Cardiac muscle cell (in vitro differentiated cells and primary cell): ENCODE data around the gene SDR39U1. TPM values are rescaled to one million over a fixed set of nuclear protein-coding genes. Genes with fewer than 3 reads are reported as not detected.

Experiments used
- DNase-seq, 2 donors: peaks; one replicate each; pipeline versions ENCODE4 v3.0.0 to v3.0.0-alpha.2; 2010 to 2017; ENCODE audit warnings: low read depth in 1 of 2, low spot score in 1 of 2
- H3K27ac ChIP-seq: fragments of 200-600 bp; sonication (generic); 2 replicates; pipeline ENCODE4 v1.5.1; 2016
- H3K27me3 ChIP-seq: fragments of 200-600 bp; sonication (generic); 2 replicates; pipeline ENCODE4 v1.6.0; 2016; ENCODE audit warnings: control low read depth
- H3K36me3 ChIP-seq: fragments of 200-600 bp; sonication (generic); 2 replicates; pipeline ENCODE4 v1.5.1; 2016; ENCODE audit warnings: control low read depth
- H3K4me1 ChIP-seq: fragments of 200-600 bp; sonication (generic); 2 replicates; pipeline ENCODE4 v1.8.1; 2017; ENCODE audit warnings: low read depth, mild to moderate bottlenecking, mixed run types
- H3K4me3 ChIP-seq: fragments of 200-600 bp; sonication (generic); 2 replicates; pipeline ENCODE4 v1.5.1; 2016; ENCODE audit warnings: mild to moderate bottlenecking
- H3K9me3 ChIP-seq: fragments of 200-600 bp; sonication (generic); 2 replicates; pipeline ENCODE4 v1.5.1; 2017; ENCODE audit warnings: low read depth, mild to moderate bottlenecking, control low read depth
- polyA plus RNA-seq: library from polyadenylated mRNA; unstranded; fragments of >200 nt; fragmentation: Nextera tagmentation; extraction: Ambion mirVana; gene quantifications from 2 replicates; pipeline ENCODE4 v1.2.1, GENCODE V29; 2016
- total RNA-seq: library from RNA; depleted of rRNA; stranded (reverse); fragments of >200 nt; gene quantifications from 2 replicates; pipeline ENCODE4 v1.2.3, GENCODE V29; 2016
- TF ChIP-seq, protein P1 (sequence below): IDR thresholded peaks from 2 replicates; pipeline ENCODE4 v1.5.1; 2012; ENCODE audit warnings: low read depth, mild to moderate bottlenecking, low read length

SDR39U1 gene
- total and polyA plus RNA-seq, 2 experiments from 2014 or later: 60.4 to 163 TPM

DNA sequence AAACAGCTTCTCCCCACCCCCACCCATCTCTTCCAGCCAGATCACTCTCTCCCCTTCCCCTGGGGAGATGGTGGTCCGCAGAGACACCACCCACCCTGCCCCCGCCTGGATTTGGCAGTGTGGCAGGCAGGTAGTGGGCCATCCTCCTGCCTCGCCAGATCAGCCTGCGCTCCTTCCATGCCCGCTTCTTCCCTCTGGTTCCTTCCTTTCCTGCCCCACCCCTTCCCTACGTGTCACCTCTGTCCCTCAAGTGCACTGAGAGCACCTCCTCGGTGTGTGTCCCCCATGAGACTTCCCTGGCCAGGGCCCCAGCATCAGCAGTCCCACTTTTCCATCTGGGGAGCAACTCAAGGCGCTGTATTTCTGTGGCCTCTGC lies 43.1 kb downstream of the SDR39U1 start:
- Histone ChIP-seq H3K27me3 (no peaks in the 10 kb centered on the region), H3K4me3 (peak overlapping the region; percentile 61), H3K36me3 (no peaks in the 10 kb centered on the region), H3K4me1 (peaks cover 31% of the 10 kb centered on the region), H3K9me3 (no peaks in the 10 kb centered on the region), H3K27ac (peak overlapping the region; percentile 69)
- DNase-seq: no peak
- TF ChIP-seq, protein P1, sequence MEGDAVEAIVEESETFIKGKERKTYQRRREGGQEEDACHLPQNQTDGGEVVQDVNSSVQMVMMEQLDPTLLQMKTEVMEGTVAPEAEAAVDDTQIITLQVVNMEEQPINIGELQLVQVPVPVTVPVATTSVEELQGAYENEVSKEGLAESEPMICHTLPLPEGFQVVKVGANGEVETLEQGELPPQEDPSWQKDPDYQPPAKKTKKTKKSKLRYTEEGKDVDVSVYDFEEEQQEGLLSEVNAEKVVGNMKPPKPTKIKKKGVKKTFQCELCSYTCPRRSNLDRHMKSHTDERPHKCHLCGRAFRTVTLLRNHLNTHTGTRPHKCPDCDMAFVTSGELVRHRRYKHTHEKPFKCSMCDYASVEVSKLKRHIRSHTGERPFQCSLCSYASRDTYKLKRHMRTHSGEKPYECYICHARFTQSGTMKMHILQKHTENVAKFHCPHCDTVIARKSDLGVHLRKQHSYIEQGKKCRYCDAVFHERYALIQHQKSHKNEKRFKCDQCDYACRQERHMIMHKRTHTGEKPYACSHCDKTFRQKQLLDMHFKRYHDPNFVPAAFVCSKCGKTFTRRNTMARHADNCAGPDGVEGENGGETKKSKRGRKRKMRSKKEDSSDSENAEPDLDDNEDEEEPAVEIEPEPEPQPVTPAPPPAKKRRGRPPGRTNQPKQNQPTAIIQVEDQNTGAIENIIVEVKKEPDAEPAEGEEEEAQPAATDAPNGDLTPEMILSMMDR: no peak

- Histone ChIP-seq H3K4me1 (peaks cover 35% of the 10 kb centered on the region), H3K27me3 (no peaks in the 10 kb centered on the region), H3K4me3 (peak within 1 kb of the TSS; percentile 61), H3K9me3 (no peaks in the 10 kb centered on the region), H3K27ac (peak within 1 kb of the TSS; percentile 69), H3K36me3 (no peaks in the 10 kb centered on the region)
- TF ChIP-seq, protein P1: no peak
- peak; percentile 79 to 82 for DNase-seq
Measured at GRCh38 chr14:24398653-24399446, 43.7 kb downstream of the SDR39U1 start, which contains the start of gene NYNRIN. Gene NYNRIN, plus strand, starts transcription at chr14:24399003. Its CDS starts 244 bp downstream, at chr14:24399247.

DNA sequence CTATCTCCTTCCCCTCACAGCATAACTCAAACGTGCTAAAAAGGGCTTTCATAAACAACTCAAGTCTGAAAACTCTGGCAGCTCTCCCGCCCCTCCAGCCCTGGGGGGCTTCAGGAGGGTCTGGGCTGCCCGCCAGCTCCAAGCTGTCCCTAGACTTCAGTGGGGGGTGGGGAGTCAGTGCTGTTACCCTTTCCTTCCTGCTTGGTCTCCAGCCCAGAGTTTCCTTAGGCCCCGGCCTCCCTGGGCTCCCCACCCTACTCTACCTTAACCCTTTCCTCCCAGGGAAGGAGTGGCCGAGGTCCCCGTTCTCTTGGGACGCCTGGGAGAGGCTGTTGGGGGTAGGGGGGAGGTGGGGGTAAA lies 44.3 kb downstream of the SDR39U1 start:
- DNase-seq: peak; percentile 52 to 79
- Histone ChIP-seq H3K4me1 (peaks cover 30% of the 10 kb centered on the region), H3K4me3 (peak overlapping the region; percentile 61), H3K9me3 (no peaks in the 10 kb centered on the region), H3K36me3 (no peaks in the 10 kb centered on the region), H3K27me3 (no peaks in the 10 kb centered on the region), H3K27ac (peak overlapping the region; percentile 69)
- TF ChIP-seq, protein P1: no peak

GRCh38 chr14:24397639-24398292 lies 44.8 kb downstream of the SDR39U1 start:
- Histone ChIP-seq H3K36me3 (no peaks in the 10 kb centered on the region), H3K27ac (peak overlapping the region; percentile 69), H3K27me3 (no peaks in the 10 kb centered on the region), H3K4me1 (peaks cover 25% of the 10 kb centered on the region), H3K9me3 (no peaks in the 10 kb centered on the region), H3K4me3 (no peak overlapping the region)
- DNase-seq: no peak
- TF ChIP-seq, protein P1: no peak

DNA sequence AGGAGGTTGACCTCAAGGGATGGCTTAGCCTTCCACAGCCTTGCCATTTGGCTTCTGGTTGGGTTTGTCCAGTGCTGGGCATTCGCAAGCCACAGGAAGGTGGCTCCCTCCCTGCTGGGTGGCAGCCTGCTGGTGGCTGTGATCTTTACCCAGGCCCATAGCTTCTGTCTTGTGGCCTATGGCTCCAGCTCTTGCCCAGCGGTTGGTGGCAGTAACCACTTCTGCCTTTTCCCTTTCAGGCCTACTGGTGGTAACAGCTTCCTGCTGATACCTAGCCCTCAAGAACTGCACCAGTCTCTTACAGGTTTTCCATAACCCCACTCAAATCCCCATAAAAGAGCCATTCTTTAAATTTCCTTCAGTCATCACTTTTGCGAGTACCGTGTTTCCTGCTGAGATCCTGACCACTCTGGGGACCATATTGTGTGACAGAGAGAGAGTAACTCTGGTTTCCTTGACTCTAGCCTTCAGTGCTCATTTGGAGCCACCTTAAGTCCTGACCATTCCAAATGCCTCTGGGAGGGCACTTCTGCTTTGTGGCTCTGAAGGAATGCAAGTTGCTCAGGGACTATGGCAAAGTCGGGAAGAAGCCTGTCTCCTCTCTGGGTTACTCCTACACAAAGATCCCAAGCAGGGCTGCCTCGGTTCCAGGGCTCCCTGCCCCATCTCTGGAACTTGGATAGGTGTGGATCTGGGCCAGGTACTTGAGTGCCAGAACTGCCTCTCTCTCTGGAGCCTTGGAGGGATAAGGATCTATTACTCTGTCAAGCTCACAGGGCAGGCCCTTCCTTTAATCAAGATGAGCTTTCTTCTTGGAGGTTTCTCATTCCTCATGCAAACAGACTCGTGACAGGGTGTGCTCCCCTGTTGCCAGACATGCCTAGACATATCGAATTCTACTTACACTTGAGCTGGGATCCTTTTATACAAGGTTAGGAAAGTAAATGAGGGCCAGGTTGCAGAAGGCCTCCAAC lies 46.7 kb downstream of the SDR39U1 start:
- Histone ChIP-seq H3K36me3 (no peaks in the 10 kb centered on the region), H3K9me3 (no peaks in the 10 kb centered on the region), H3K27me3 (no peaks in the 10 kb centered on the region), H3K4me3 (no peak overlapping the region), H3K27ac (no peak overlapping the region), H3K4me1 (peaks cover 29% of the 10 kb centered on the region)
- TF ChIP-seq, protein P1: no peak
- peak in 1 of 2 donors; percentile 32 for DNase-seq
